Coronary artery (tissue), 2 donors: Measurements from ENCODE around the gene PTBP2.
"Not testable (repeated sequence)": the region's sequence is repeated elsewhere in the genome, so short reads cannot be mapped to it uniquely, and the experiment has no call there.

Source experiments
- DNase-seq: peaks from one replicate; pipeline ENCODE4 v3.0.0-alpha.2; 2017; ENCODE audit warnings: low spot score
- H3K27ac ChIP-seq, 2 donors: fragments of 200-600 bp; sonication (generic); one replicate each; pipeline ENCODE4 v1.5.1; 2016 to 2019
- H3K4me3 ChIP-seq: fragments of 200-600 bp; sonication (generic); 2 replicates; pipeline ENCODE4 v1.5.1; 2016; ENCODE audit warnings: mild to moderate bottlenecking, moderate library complexity
- TF ChIP-seq, protein P1 (sequence below): fragments of 200-600 bp; sonication (generic); IDR thresholded peaks from one replicate; pipeline ENCODE4 v1.5.1; 2019; ENCODE audit warnings: antibody characterized with exemption

The PTBP2 gene

DNA sequence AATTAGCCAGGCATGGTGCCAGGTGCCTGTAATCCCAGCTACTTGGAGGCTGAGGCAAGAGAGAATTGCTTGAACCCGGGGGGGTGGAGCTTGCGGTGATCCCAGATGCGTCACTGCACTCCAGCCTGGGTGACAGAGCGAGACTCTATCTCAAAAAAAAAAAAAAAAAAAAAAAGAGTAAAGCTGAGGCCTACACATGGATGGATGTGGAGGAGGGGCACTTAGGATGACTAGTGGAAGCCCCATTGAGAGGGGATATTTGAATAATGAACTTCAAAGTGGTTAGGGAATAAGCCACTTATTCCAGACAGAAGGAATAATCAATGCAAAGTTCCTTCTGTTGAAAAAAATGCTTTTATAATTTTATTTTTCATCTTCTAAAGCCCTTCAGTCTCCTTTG, 51.4 kb downstream of the PTBP2 start:
- DNase-seq = no peak
- Histone ChIP-seq H3K27ac (no peak overlapping the region), H3K4me3 (no peak overlapping the region)
- TF ChIP-seq, protein P1, sequence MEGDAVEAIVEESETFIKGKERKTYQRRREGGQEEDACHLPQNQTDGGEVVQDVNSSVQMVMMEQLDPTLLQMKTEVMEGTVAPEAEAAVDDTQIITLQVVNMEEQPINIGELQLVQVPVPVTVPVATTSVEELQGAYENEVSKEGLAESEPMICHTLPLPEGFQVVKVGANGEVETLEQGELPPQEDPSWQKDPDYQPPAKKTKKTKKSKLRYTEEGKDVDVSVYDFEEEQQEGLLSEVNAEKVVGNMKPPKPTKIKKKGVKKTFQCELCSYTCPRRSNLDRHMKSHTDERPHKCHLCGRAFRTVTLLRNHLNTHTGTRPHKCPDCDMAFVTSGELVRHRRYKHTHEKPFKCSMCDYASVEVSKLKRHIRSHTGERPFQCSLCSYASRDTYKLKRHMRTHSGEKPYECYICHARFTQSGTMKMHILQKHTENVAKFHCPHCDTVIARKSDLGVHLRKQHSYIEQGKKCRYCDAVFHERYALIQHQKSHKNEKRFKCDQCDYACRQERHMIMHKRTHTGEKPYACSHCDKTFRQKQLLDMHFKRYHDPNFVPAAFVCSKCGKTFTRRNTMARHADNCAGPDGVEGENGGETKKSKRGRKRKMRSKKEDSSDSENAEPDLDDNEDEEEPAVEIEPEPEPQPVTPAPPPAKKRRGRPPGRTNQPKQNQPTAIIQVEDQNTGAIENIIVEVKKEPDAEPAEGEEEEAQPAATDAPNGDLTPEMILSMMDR = no peak

DNA sequence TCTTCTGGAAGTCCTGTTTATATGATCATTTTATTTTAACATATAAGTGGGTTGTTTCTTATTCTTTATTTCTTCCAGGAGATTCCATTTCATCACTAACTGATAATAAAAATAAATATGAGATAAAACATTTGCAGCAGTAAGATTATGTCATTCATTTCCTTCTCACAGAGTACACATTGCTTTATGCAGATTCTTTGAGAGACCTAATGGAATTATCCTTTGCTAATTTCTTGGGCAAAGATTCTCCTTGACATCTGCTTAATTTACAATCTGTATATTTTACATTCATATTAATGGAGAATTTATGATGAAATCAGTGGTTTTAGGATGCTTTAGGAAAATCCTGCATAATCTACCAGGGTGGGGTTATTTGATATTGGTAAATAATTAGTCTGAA, 60.6 kb downstream of the PTBP2 start:
- Histone ChIP-seq H3K27ac (no peak overlapping the region), H3K4me3 (no peak overlapping the region)
- TF ChIP-seq, protein P1 = no peak
- DNase-seq = no peak

DNA sequence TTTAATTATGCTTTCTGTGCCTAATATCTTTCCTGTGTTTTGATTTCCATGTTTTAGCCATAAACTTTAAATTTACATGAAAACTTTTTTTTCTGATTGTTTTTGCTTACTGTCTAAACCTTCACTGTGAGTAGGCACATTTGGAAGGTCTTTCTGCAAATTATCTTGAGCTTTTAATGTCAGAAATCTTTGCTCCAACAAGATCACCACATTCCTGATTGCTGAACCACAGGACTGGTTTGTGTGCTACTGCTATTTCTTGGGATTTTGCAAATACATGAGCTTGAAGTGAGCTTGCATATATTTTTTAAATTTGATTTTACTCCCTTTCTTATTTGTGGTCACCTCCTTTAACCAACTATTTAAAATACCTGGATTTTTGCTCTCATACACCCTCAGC, 61.3 kb downstream of the PTBP2 start:
- TF ChIP-seq, protein P1 = no peak

DNA sequence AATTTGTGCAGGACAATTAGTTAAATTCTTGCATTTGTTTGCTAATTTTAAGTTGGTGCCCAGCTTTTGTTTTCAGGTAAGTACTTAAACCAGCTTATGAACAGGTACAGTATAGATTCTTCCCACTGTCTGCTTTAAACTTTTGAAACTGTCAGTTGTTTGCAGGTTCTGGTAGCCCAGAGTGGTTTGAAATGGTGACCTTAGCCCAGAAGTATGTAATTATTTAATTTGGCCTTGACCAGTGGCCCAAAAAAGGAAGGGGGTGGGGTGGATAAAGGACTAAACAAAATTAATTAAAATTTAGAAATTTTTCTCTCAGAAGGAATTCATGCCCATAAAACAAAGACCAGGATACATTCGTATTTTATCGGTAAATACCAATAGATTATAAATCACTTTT, 69.0 kb downstream of the PTBP2 start:
- no peak overlapping the region for H3K27ac ChIP-seq
- TF ChIP-seq, protein P1 = no peak
- no peak overlapping the region for H3K4me3 ChIP-seq
- DNase-seq = no peak

More for the DNA sequence above, 61.3 kb downstream of the PTBP2 start:
- Histone ChIP-seq H3K27ac (no peak overlapping the region), H3K4me3 (no peak overlapping the region)
- no peak for DNase-seq

DNA sequence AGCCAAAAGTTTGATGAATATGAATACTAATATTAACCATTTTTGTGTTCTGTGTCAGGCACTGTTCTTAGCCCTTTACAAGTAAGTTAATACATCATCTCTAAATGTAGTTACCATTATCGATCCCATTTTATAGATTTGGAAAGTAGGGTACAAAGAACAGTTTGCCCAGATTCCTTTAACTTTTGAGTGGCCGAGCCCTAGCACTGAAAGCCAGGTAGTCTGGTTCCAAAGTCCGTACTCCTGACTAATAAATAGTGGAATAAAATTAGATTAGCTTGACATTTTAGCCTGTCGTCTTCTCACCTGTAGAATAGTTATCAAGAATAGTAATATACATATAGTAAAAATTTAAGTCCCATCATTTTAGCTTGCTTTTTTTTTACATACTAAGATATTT, 70.6 kb downstream of the PTBP2 start:
- H3K27ac ChIP-seq = no peak overlapping the region
- TF ChIP-seq, protein P1 = no peak
- H3K4me3 ChIP-seq = no peak overlapping the region
- no peak for DNase-seq

DNA sequence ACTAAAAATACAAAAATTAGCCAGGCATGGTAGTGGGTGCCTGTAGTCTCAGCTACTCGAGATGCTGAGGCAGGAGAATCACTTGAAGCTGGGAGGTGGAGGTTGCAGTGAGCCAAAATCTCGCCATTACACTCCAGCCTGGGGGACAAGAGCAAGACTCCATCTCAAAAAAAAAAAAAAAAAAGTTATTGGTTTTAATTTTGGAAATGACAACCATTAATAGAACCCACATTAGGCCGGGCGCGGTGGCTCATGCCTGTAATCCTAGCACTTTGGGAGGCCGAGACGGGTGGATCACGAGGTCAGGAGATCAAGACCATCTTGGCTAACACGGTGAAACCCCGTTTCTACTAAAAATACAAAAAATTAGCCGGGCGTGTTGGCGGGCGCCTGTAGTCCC, 80.1 kb downstream of the PTBP2 start:
- not testable (repeated sequence) for H3K27ac ChIP-seq, H3K4me3 ChIP-seq, DNase-seq

DNA sequence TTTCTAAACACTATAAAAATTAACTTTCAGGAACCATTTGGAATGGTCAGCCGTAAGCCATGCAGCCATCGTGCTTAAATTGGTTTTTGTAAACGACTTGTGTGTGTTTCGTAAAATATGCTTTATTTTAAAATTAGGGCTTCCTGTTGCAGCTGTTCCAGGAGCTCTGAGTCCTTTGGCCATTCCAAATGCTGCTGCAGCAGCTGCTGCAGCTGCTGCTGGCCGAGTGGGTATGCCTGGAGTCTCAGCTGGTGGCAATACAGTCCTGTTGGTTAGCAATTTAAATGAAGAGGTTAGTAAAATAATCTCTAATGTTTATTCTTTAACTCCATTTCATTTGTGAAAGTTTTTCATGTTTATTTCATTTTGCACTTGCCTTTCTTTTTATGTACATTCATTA, 83.1 kb downstream of the PTBP2 start:
- Histone ChIP-seq H3K4me3 (no peak overlapping the region), H3K27ac (no peak overlapping the region)
- TF ChIP-seq, protein P1 = no peak
- no peak for DNase-seq

DNA sequence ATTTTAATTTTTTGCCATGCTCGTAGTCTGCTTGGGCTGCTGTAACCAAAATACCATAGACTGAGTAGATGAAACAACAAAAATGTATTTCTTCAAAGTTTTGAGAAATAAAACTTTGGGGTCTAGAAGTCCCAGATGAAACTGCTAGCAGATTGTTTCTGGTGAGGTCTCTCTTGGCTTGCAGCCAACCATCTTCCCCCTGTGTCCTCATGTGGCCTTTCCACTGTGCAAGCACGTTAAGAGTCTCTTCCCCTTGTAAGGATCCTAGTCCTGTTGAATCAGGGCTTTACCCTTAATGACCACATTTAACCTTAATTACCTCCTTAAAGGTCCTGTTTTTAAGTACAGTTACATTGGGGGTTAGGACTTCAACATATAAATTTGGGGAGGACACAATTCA, 86.6 kb downstream of the PTBP2 start:
- no peak for DNase-seq
- TF ChIP-seq, protein P1 = no peak
- Histone ChIP-seq H3K27ac (no peak overlapping the region), H3K4me3 (no peak overlapping the region)
